ENCODE measurements around the gene EYS. TPM values are rescaled to one million over a fixed set of nuclear protein-coding genes. Genes with fewer than 3 reads are reported as not detected.
"Not testable (repeated sequence)": the region's sequence is repeated elsewhere in the genome, so short reads cannot be mapped to it uniquely, and the experiment has no call there.

The EYS gene
- total RNA-seq, 1 donor from 2014 or later: not detected

DNA sequence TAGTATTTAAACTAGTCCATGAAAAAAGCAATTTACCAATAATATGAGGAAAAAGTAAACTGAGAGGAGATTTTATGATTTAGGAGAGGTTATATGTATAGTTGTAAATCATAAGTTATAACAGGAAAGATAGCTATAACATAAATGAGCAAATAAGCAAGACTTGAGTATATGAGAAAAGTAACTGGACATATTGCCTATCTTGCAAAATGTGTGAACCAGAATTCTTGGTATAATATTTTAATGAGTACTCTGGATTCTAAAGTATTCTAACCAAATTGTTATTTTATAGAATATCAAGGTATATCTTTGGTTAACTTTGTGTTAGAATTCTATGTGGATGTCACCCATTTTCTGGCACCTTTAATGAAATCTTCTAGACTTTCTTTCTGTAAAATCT, 1946.8 kb downstream of the EYS start:
- no peaks in the 10 kb centered on the region for H3K27me3 ChIP-seq
- no peak for DNase-seq (ENCODE audit: low spot score in 2 of 2)
- TF ChIP-seq, protein P1, sequence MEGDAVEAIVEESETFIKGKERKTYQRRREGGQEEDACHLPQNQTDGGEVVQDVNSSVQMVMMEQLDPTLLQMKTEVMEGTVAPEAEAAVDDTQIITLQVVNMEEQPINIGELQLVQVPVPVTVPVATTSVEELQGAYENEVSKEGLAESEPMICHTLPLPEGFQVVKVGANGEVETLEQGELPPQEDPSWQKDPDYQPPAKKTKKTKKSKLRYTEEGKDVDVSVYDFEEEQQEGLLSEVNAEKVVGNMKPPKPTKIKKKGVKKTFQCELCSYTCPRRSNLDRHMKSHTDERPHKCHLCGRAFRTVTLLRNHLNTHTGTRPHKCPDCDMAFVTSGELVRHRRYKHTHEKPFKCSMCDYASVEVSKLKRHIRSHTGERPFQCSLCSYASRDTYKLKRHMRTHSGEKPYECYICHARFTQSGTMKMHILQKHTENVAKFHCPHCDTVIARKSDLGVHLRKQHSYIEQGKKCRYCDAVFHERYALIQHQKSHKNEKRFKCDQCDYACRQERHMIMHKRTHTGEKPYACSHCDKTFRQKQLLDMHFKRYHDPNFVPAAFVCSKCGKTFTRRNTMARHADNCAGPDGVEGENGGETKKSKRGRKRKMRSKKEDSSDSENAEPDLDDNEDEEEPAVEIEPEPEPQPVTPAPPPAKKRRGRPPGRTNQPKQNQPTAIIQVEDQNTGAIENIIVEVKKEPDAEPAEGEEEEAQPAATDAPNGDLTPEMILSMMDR (IDR thresholded peaks at IDR 0.05): no peak
- intact Hi-C loops (cut with DNase I): loop anchor here (10.0 kb wide), 1 partner anchor 405 kb away; no protein-coding TSS in a partner anchor
- H3K36me3 ChIP-seq: no peaks in the 10 kb centered on the region
- no peak overlapping the region for H3K4me3 ChIP-seq
- peaks cover 0 to 9% of the 10 kb centered on the region in 2 donors for H3K9me3 ChIP-seq
- H3K27ac ChIP-seq: no peak overlapping the region
- H3K4me1 ChIP-seq: no peaks in the 10 kb centered on the region

DNA sequence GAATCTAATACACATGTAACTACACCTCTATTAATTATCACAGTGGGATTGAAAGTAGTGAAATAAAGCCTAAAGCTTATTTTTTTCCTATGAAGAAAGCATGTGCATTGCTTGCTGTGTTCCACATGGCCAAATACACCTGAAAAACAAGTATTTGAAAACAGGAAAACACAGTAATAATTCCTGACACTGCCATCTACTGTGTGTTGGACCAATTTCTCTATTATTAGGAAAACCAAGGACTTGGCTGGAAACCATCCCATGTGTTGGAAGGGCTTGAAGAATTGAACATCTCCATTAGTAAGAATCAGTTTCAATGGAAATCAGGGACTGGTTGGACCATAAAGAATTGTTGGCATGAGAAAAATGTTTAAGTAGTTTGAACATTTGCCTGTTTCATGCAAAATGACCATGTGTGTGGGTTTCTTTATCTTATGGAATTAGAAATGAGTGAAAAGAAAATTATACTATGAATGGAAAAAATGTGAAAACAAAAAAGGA, 1947.4 kb downstream of the EYS start:
- peaks cover 0 to 9% of the 10 kb centered on the region in 2 donors for H3K9me3 ChIP-seq
- TF ChIP-seq, protein P1 (IDR thresholded peaks at IDR 0.05): no peak
- H3K27ac ChIP-seq: no peak overlapping the region
- H3K27me3 ChIP-seq: no peaks in the 10 kb centered on the region
- H3K36me3 ChIP-seq: no peaks in the 10 kb centered on the region
- no peak overlapping the region for H3K4me3 ChIP-seq
- intact Hi-C loops (cut with DNase I): loop anchor here (10.0 kb wide), 1 partner anchor 405 kb away; no protein-coding TSS in a partner anchor
- H3K4me1 ChIP-seq: no peaks in the 10 kb centered on the region
- no peak for DNase-seq (ENCODE audit: low spot score in 2 of 2)

DNA sequence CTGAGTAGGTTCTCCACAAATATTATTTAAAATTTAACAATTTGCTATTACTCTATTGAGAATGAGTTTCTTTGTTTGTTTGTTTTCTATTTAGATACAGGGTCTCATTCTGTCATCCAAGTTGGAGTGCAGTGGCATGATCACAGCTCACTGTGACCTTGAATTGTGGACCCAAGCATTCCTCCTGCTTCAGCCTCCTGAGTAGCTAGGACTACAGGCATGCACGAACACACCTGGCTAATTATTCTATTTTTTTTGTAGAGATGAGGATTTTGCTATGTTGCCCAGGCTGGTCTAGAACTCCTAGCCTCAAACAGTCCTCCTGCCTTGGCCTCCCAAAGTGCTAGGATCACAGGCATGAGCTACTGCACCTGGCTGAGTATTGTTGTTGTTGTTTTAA, 1949.2 kb downstream of the EYS start:
- intact Hi-C loops (cut with DNase I): no loop called here
- no peaks in the 10 kb centered on the region for H3K36me3 ChIP-seq

DNA sequence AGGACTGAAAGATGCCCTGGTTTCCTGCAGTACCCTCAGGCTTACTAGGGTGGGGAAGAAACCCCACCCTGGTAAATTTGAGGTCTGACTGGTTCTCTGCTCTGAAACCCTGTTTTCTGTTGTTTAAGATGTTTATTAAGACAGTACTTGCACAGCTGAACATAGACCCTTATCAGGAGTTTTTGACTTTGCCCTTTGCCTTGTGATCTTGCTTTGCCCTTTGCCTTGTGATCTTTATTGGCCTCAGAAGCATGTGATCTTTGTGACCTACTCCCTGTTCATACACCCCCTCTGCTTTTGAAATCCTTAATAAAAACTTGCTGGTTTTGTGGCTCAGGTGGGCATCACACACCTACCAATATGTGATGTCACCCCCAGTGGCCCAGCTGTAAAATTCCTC, 1949.8 kb downstream of the EYS start:
- H3K9me3 ChIP-seq; H3K27me3 ChIP-seq; H3K27ac ChIP-seq; H3K4me3 ChIP-seq; intact Hi-C loops (cut with DNase I); H3K36me3 ChIP-seq; H3K4me1 ChIP-seq; DNase-seq (ENCODE audit: low spot score in 2 of 2): not testable (repeated sequence)

More for the DNA sequence above, 1949.2 kb downstream of the EYS start:
- TF ChIP-seq, protein P1 (IDR thresholded peaks at IDR 0.05): no peak
- Histone ChIP-seq H3K4me3 (no peak overlapping the region), H3K27ac (no peak overlapping the region), H3K27me3 (no peaks in the 10 kb centered on the region), H3K4me1 (no peaks in the 10 kb centered on the region), H3K9me3 (peaks cover 0 to 9% of the 10 kb centered on the region in 2 donors)
- no peak for DNase-seq (ENCODE audit: low spot score in 2 of 2)

DNA sequence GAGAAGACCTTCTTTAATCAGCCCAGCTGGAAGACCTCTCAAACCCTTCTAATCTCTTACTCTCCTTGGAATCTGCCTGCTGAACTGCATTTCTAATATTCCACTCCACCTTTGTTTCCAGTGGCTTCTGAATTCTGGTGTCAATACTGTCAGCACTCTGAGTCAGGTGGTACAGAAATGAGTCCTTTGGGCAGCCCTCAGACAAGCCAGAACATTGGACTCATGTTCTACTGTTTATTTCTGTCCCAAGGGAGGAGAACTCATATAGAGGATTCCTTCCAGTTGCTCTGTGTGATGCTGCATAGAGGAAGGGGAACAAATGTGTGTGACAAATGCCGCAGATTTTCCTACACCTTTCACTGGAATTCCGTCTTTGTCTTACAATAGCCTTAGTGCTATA, 1956.6 kb downstream of the EYS start:
- Histone ChIP-seq H3K4me1 (no peaks in the 10 kb centered on the region), H3K9me3 (no peaks in the 10 kb centered on the region), H3K4me3 (no peak overlapping the region), H3K36me3 (no peaks in the 10 kb centered on the region), H3K27ac (no peak overlapping the region), H3K27me3 (no peaks in the 10 kb centered on the region)
- intact Hi-C loops (cut with DNase I): no loop called here
- TF ChIP-seq, protein P1 (IDR thresholded peaks at IDR 0.05): no peak
- no peak for DNase-seq (ENCODE audit: low spot score in 2 of 2)

DNA sequence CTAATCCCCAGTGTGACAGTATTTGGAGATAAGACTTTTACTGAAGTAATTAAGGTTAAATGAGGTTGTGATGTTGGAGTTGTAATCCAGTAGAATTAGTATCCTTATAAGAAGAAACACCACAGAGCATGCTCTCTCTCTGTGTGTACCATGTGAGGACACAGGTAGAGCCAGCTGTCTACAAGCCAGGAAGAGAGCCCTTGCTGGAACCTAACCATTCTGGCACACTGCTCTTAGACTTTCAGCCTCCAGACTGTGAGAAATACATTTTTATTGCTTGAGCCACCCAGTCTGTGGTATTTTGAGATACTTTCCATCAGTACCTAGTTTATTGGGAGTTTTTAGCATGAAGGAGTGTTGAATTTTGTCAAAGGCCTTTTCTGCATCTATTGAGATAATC, 1961.2 kb downstream of the EYS start:
- TF ChIP-seq, protein P1 (IDR thresholded peaks at IDR 0.05): no peak
- Histone ChIP-seq H3K27me3 (no peaks in the 10 kb centered on the region), H3K9me3 (no peaks in the 10 kb centered on the region), H3K4me3 (no peak overlapping the region), H3K36me3 (no peaks in the 10 kb centered on the region), H3K27ac (no peak overlapping the region), H3K4me1 (no peaks in the 10 kb centered on the region)
- intact Hi-C loops (cut with DNase I): no loop called here
- DNase-seq (ENCODE audit: low spot score in 2 of 2): no peak

All from ascending aorta (tissue), 2 donors.